HG02981 (cell line): Measurements from ENCODE around the gene POLR3C.
"Not testable (repeated sequence)": the region's sequence is repeated elsewhere in the genome, so short reads cannot be mapped to it uniquely, and the experiment has no call there.

Experiments used
- ATAC-seq: cut with Tn5 transposase; IDR thresholded peaks from one replicate; pipeline ENCODE4 v1.9.1; 2021; ENCODE audit warnings: mild to moderate bottlenecking, moderate library complexity; ENCODE audit not compliant: unreplicated experiment

The POLR3C gene, protein sequence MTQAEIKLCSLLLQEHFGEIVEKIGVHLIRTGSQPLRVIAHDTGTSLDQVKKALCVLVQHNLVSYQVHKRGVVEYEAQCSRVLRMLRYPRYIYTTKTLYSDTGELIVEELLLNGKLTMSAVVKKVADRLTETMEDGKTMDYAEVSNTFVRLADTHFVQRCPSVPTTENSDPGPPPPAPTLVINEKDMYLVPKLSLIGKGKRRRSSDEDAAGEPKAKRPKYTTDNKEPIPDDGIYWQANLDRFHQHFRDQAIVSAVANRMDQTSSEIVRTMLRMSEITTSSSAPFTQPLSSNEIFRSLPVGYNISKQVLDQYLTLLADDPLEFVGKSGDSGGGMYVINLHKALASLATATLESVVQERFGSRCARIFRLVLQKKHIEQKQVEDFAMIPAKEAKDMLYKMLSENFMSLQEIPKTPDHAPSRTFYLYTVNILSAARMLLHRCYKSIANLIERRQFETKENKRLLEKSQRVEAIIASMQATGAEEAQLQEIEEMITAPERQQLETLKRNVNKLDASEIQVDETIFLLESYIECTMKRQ

GRCh38 chr1:145823565-145824498 is at the start of gene POLR3C, which contains the start of gene RNF115:
Gene POLR3C (plus strand): TSS chr1:145824200. CDS start chr1:145825777, 1,577 bp downstream.
Gene RNF115 (minus strand): TSS chr1:145824095. CDS start chr1:145823873, 222 bp downstream.
- peak; percentile 81 for ATAC-seq

GRCh38 chr1:145777357-145778145 is 46.4 kb upstream of the POLR3C start:
- ATAC-seq: no peak

- no peak for ATAC-seq
These were observed 45.9 kb upstream of the POLR3C start for GRCh38 chr1:145778146-145778540.

GRCh38 chr1:145782272-145783099 is 41.5 kb upstream of the POLR3C start:
- ATAC-seq: no peak

GRCh38 chr1:145784409-145784808 is 39.6 kb upstream of the POLR3C start:
- ATAC-seq: no peak

DNA sequence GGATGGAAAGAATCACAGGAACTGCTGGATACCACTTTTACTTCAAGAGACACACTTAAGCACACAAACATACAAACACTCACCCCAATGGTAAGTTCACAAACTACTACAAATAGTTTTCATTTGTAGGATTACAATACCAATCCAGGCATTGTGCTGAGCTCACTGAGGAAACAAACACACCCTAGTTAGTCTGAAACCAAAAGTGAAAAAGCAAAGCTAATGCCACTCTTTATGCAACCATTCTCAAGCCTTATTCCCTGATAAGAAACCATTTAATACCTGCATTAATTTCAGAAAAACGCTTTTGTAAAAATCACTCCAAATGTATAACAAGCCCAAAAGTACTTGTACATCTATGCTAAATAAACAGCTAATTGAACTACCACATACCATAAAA is 38.5 kb upstream of the POLR3C start:
- no peak for ATAC-seq

GRCh38 chr1:145786271-145786670 is 37.7 kb upstream of the POLR3C start:
- ATAC-seq: no peak

DNA sequence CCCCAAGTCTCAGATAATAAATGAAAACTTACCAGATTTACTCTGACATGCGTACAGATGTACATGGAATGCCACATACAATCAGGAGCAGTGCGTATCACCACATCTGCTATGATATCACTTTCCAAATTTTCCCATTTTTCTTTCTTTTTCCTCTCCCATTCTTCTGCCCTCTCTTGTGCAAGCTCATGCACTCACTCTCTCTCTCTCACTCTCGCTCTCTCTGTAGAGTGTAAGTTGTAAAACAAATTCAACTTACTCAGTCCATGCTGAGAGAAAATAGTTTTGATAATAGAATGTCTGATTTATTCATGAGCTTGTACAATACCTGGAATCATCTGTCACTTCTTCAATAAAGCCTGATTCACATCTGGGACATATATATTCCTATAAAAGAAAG is 35.4 kb upstream of the POLR3C start:
- no peak for ATAC-seq

- ATAC-seq: not testable (repeated sequence)
These were observed 32.1 kb upstream of the POLR3C start for GRCh38 chr1:145791860-145792259.

DNA sequence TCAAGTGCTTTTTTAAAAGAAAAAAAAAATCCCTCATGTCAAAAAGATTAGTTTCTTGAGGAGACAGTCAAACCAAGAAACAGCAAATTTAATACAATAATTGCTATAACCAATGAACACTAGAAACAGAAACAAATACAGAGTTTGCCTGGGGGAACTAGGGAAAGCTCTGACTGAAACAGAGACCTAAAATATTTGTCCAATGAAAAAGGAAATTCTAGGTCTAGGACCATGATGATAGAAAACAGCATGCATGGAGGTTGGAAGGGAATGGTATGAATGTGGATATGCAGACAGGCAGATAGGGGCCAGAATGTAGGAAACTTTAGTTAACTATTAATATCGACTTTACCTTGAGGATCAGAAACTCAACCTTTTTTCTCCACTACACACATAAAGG is 31.5 kb upstream of the POLR3C start:
- no peak for ATAC-seq

- no peak for ATAC-seq
These were observed 28.6 kb upstream of the POLR3C start for GRCh38 chr1:145795257-145795881.

- no peak for ATAC-seq
These were observed 27.2 kb upstream of the POLR3C start for GRCh38 chr1:145796753-145797152.

- no peak for ATAC-seq
These were observed 24.2 kb upstream of the POLR3C start for GRCh38 chr1:145799806-145800205.

DNA sequence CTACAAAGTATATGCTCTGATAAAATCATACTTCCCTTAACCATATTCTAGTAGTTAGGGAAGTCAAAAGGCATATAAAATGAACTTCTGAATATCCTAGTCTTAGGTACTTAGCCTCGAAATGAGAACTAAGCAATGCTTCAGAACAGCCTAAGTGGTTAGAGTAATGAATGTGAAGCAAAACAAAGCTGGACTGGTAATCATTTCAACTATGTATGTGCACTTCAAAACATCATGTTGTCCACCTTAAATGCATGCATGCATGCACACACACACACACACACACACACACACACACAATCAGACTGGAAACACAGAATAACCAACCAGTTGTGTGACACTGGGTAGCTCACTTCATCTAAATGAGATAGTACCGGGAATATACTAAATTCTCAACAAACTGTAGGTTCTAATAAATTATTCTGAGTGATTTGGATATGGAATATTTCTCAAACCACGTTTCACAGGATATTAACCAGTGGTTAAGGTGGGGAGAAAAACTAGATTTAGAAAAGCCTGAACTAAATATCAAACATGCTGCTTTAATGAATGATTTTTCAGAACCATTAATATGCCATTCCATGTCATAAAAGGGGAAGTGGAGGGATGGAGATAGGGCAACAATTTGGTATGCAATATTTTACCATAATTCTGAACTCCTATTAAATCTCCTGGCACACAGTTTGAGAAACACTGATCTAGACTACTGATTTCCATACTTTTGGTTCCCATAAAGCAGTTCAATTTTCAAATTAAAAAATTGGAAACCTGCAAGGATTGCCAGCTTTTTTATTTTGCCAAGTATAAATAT is 19.6 kb upstream of the POLR3C start:
- no peak for ATAC-seq

- no peak for ATAC-seq
These were observed 18.9 kb upstream of the POLR3C start for GRCh38 chr1:145805057-145805456.

DNA sequence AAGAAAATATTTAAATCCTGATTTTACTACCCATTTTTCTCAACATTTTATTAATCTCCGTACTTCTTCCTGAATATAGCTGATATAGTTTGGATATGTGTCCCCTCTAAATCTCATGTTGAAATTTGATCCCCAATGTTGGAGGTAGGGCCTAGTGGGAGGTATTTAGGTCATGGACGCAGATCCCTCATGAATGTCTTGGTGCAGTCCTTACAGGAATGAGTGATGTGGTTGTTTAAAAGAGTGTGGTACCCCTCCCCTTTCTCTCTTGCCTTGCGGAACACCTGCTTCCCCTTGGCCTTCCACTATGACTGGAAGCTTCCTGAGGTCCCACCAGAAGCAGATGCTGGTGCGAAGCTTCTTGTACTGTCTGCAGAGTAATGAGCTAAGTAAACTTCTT is 17.6 kb upstream of the POLR3C start:
- no peak for ATAC-seq

DNA sequence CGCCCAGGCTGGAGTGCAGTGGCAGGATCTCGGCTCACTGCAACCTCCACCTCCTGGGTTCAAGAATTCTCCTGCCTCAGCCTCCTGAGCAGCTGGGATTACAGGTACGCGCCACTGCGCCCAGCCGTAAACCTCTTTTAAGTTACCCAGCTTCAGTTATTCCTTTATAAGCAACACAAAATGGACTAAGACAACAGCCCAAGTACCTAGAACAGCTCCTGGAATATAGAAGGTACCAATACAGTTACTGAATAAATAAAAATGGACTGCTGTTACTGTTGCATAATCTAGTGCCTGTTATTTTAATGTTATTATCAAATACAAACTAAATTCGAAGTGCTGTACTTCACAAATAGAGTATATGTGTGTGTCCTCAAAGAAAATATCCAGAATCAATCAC is 17.2 kb upstream of the POLR3C start:
- no peak for ATAC-seq
